Glomerular endothelial cell (primary cell): Measurements from ENCODE around the gene DLX1. TPM values are rescaled to one million over a fixed set of nuclear protein-coding genes. Genes with fewer than 3 reads are reported as not detected.
"Not testable (repeated sequence)": the region's sequence is repeated elsewhere in the genome, so short reads cannot be mapped to it uniquely, and the experiment has no call there.

Experiments used
- DNase-seq: peaks from one replicate; pipeline ENCODE4 v3.0.0-alpha.2; 2011; ENCODE audit warnings: low read depth, low spot score; ENCODE audit errors: extremely low read depth
- total RNA-seq: library from RNA; depleted of rRNA; stranded (reverse); fragments of >200 nt; gene quantifications from 2 replicates; pipeline ENCODE4 v1.2.3, GENCODE V29; 2015

The DLX1 gene
- total RNA-seq, 1 donor from 2014 or later = not detected

DNA sequence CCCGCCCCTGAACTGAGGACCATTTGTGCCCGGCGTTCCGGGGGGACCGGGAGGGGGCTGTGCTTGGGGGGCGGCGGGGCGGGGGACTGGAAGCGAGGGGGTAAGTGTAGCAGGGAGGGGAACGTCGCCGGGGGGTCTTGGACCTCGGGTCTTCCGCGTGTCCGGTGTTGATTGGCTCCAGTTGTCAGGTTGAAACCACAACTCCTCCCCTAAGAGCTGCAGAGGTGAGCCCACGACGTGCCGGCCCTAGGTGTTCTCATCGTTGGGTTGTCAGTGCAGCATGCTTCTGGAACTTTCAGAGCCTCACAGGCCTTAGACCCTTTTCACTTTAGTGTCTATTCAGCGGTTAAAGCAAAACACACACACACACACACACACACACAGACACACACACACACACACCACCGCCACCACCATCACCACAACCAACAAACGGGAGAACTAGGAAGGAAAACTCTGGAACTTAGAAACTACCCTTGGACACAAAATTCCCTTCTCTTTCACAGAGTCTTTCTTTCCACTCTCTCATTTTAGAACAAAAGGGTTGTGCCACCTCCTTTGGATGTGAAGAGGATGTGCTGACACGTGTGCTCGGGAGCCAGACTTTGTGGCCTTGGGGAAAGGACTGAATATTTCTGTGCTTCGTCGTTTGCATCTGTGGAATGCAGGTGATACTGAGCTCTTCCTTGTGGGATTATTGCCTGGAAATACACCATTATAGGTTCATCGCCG, 24.1 kb downstream of the DLX1 start:
- no peak for DNase-seq

DNA sequence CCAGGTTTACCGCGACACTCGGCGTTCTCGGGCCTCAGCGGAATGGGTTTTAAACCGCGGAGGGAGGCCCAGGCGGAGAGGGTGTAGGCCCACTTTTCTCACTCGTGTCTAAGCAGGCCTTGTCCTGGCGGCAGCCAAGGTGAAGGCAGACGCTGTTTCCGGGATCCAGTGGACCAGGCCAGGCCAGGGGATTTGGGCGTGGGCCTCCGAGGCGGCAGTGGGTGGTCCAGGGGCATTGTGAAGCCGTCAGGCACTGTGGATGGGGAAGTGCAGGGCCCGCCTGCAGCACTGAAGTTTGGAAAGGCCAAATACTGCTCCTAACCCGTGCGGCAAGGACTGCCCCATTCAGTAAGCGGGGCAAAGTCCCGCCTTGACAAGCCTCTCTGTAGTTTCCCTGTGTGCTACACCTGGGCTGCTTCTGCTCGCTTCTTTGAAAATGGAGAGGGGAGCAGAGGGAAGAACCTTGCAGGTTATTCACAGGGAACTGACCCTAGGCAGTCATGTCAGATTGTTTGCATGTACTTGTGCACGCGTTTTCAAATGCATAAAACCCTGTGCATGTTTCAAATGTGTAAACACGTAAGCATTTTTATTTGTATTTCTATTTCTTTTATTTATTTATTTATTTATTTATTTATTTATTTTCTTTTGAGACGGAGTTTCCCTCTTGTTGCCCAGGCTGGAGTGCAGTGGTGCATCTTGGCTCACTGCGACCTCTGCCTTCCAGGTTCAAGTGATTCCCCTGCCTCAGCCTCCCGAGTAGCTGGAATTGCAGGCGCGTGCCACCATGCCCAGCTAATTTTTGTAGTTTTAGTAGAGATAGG, 24.9 kb downstream of the DLX1 start:
- DNase-seq = no peak

- DNase-seq = no peak
Observed at GRCh38 chr2:172113617-172114016, 28.3 kb downstream of the DLX1 start.

GRCh38 chr2:172114176-172114575, 28.9 kb downstream of the DLX1 start:
- DNase-seq = not testable (repeated sequence)

GRCh38 chr2:172114579-172114978, 29.3 kb downstream of the DLX1 start:
- no peak for DNase-seq

- DNase-seq = no peak
Observed at GRCh38 chr2:172116107-172116506, 30.8 kb downstream of the DLX1 start.

- no peak for DNase-seq
Observed at GRCh38 chr2:172119089-172119488, 33.8 kb downstream of the DLX1 start.

GRCh38 chr2:172120118-172120517, 34.8 kb downstream of the DLX1 start:
- no peak for DNase-seq

- DNase-seq = no peak
Observed at GRCh38 chr2:172128484-172128883, 43.2 kb downstream of the DLX1 start.

DNA sequence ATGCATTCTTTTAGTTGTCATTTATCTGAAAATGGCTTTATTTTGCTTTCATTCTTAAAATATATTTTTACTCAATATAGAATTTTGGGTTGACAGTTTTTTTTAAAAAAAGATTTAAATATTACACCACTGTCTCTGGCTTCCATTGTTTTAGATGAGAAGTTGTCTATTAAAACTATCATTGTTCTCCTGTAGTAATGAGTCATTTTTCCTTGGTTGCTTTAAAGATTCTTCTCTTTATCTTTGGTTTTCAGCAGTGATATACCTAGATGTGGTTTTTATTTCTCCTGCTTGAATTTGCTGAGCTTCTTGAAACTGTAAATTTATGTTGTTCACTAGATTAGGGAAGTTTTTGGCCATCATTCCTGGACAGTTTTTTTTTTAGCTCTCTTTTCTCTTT, 44.1 kb downstream of the DLX1 start:
- no peak for DNase-seq

DNA sequence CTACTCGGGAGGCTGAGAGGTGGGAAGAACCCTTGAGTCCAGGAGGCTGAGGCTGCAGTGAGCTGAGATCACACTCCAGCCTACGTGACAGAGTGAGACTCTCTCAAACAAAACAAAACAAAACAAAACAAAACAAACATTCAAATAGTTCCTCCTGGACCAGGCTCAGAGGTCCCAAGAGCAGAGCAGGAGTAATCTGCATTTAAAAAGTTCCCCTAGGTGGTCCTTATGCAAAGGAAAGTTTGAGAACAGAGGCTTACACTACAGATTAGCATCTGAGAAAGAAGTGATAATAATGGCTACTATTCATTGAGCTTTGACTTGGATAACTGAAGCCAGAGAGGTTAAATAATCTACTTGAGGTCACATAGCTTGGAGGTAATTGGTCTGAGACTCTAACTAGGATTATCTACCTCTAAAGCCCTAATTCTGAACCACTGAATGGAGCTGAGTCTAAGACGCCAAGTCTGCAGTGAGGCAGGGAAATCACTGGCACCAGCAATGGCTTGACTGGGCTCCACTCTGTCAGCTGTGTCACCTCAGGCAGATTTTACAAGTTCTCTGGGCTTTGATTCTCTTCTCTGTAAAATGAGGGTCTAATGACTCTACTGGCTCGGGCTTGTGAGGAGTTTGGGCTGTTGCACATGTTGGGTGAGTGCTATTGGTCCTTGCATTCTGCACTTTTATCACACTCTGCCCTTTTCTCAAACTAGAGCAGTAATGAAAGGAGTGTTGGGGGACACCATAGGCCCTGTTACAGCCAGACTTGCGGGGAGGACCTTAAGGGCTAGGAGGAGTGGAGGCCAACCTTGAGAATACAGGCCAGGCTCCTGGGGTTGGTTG, 46.6 kb downstream of the DLX1 start:
- no peak for DNase-seq

- DNase-seq = no peak
Observed at GRCh38 chr2:172134270-172134669, 49.0 kb downstream of the DLX1 start.

DNA sequence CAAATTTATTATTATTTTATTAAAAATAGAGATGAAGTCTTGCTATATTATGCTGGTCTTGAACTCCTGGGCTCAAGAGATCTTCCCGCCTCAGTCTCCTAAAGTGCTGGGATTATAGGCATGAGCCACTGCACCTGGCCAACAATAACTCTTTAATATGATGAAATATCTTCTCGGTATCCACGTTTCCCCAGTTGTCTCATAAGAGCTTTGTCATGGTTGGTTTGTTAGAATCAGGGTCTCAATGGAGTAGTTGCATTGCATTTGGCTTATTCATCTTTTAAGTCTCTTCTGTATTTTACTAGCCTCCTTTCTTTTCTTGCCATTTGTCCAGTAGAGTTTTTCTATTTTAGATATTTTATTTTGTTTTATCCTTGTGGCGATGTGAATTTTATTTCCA, 50.1 kb downstream of the DLX1 start:
- no peak for DNase-seq

DNA sequence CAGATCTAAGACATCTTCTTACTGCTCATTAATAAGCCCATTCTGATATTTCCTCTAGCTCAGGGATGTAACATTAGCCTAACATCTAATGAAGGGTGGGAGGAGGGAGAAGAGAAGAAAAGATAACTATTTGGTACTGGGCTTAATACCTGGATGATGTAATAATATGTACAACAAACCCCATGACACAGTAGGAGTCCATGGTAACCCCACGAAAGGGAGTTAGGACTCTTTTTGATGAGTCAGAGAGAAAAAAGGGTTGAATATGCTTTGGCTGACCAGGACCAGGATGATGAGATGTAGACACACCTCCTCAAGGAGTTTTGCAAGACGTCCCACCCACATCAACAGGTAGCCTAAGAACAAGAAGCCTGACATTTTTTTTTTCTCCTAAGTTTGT, 51.8 kb downstream of the DLX1 start:
- no peak for DNase-seq

DNA sequence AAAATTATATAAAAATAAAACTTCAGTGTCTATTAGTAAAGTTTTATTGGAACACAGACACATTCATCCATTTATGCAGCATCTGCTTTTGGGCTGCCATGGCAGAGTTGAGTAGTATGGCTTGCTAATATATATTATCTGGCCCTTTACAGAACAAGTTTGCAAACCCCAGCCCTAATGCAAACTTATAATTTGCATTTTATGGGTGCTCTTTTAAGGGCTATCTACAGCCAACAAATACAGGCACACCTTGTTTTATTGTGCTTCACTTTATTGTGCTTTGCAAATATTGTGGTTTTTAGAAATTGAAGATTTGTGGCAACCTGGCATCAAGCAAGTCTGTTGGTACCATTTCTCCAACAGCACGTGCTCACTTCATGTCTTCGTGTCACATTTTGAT, 52.6 kb downstream of the DLX1 start:
- DNase-seq = no peak

DNA sequence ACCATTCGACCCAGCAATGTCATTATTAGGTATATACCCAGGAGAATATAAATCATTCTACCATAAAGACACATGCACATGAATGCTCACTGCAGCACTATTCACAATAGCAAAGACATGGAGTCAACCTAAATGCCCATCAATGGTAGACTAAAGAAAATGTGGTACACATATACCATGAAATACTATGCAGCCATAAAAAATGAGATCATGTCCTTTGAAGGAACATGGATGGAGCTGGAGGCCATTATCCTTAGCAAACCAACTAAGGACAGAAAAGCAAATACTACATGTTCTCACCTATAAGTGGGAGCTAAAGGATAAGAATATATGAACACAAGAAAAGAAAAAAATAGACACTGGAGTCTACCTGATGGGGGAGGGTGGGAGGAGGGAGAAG, 53.4 kb downstream of the DLX1 start:
- DNase-seq = not testable (repeated sequence)

Other genes starting within 250 kb of the DLX1 start
- 11.7 and 13.8 TPM in 2 replicates for gene SLC25A12, start 191.3 kb upstream of the DLX1 start, total RNA-seq
- gene HAT1, start 163.0 kb upstream of the DLX1 start, total RNA-seq = 31.1 and 37.2 TPM in 2 replicates
- gene METAP1D, start 85.6 kb upstream of the DLX1 start, total RNA-seq = 2.4 and 2.5 TPM in 2 replicates
- 0.41 TPM in 1 of 2 replicates, not detected in the other for gene DLX2, start 17.4 kb downstream of the DLX1 start, total RNA-seq